HepG2 (cell line): Measurements from ENCODE around the gene ARMC5. TPM values are rescaled to one million over a fixed set of nuclear protein-coding genes. Genes with fewer than 3 reads are reported as not detected.

Source experiments
- CHD2 ChIP-seq: IDR thresholded peaks from 2 replicates; pipeline ENCODE4 v1.6.1; 2011; ENCODE audit warnings: low read depth, low read length, improper control_type of control experiment
- HOXA5 ChIP-seq: sonication (generic); formaldehyde crosslinking; IDR thresholded peaks from 2 replicates; pipeline ENCODE4 v1.4.0; 2020; ENCODE audit warnings: missing genetic modification reagents
- HOXA7 ChIP-seq: sonication (generic); formaldehyde crosslinking; IDR thresholded peaks from 2 replicates; pipeline ENCODE4 v1.8.1; 2022; ENCODE audit warnings: mild to moderate bottlenecking, missing genetic modification reagents, moderate library complexity
- MAZ ChIP-seq, 2 experiments: sonication (generic) in 1 of 2; formaldehyde crosslinking in 1 of 2; IDR thresholded peaks; 2 replicates each; pipeline versions ENCODE4 v1.5.0 to v1.6.1; 2012 to 2020; ENCODE audit warnings: low read depth in 2 of 2, mild to moderate bottlenecking in 2 of 2, borderline replicate concordance in 1 of 2, improper control_type of control experiment in 1 of 2, low read length in 1 of 2, missing genetic modification reagents in 1 of 2, moderate library complexity in 1 of 2
- NR2F1 ChIP-seq, 2 experiments: fragments of 450-650 bp in 1 of 2; formaldehyde crosslinking in 1 of 2; IDR thresholded peaks; 2 replicates each; pipeline versions ENCODE4 v1.5.0 to v1.6.1; 2016 to 2020; ENCODE audit warnings: mild to moderate bottlenecking in 1 of 2, missing compliant biosample characterization in 1 of 2, missing genetic modification reagents in 1 of 2, moderate library complexity in 1 of 2
- PAWR ChIP-seq: sonication (generic); formaldehyde crosslinking; IDR thresholded peaks from 2 replicates; pipeline ENCODE4 v1.4.0; 2020; ENCODE audit warnings: missing genetic modification reagents, mild to moderate bottlenecking, borderline replicate concordance
- POLR2AphosphoS2 ChIP-seq: IDR thresholded peaks from 2 replicates; pipeline ENCODE4 v1.6.1; 2011; ENCODE audit warnings: low read depth, low read length, improper control_type of control experiment
- PRMT3 ChIP-seq: sonication (generic); formaldehyde crosslinking; IDR thresholded peaks from 2 replicates; pipeline ENCODE4 v1.8.1; 2022; ENCODE audit warnings: low read depth, mild to moderate bottlenecking, moderate library complexity, missing genetic modification reagents, borderline replicate concordance
- SUZ12 ChIP-seq: fragments of 150-350 bp; IDR thresholded peaks from 2 replicates; pipeline ENCODE4 v1.6.1; 2014; ENCODE audit warnings: low read depth, low read length
- ZNF10 ChIP-seq: sonication (generic); formaldehyde crosslinking; IDR thresholded peaks from 2 replicates; pipeline ENCODE4 v1.4.0; 2020; ENCODE audit warnings: mild to moderate bottlenecking, low read depth, missing genetic modification reagents, borderline replicate concordance
- ZNF20 ChIP-seq: sonication (generic); formaldehyde crosslinking; IDR thresholded peaks from 2 replicates; pipeline ENCODE4 v1.4.0; 2020; ENCODE audit warnings: mild to moderate bottlenecking, moderate library complexity, missing genetic modification reagents
- ZNF44 ChIP-seq: sonication (generic); formaldehyde crosslinking; IDR thresholded peaks from 2 replicates; pipeline ENCODE4 v1.5.1; 2020; ENCODE audit warnings: mild to moderate bottlenecking, missing genetic modification reagents
- ZNF550 ChIP-seq: sonication (generic); formaldehyde crosslinking; IDR thresholded peaks from 2 replicates; pipeline ENCODE4 v1.4.0; 2020; ENCODE audit warnings: mild to moderate bottlenecking, missing genetic modification reagents, borderline replicate concordance
- polyA plus RNA-seq, 8 experiments: library from polyadenylated mRNA; depleted of rRNA in 3 of 8; stranded (reverse) in 7 of 8; unstranded in 1 of 8; fragments of >200 nt; fragmentation: Illumina TruSeq in 4 of 8; extraction: Trizol in 4 of 8; gene quantifications; 2 replicates each; pipeline versions ENCODE4 v1.2.1 to v1.2.3, GENCODE V29; 2011 to 2016; ENCODE audit warnings: low read depth in 4 of 8, missing spikeins in 1 of 8, mixed read lengths in 1 of 8; ENCODE audit not compliant: insufficient read depth in 1 of 8
- total RNA-seq, 5 experiments: library from RNA; depleted of rRNA; stranded (reverse); fragments of >200 nt; fragmentation: Illumina TruSeq; extraction: Trizol; gene quantifications; 2 replicates each; pipeline ENCODE4 v1.2.3, GENCODE V29; 2016; ENCODE audit warnings: low read depth in 1 of 5
- TF ChIP-seq, protein P1 (sequence below): sonication (generic); formaldehyde crosslinking; IDR thresholded peaks from 2 replicates; pipeline ENCODE4 v1.4.0; 2020; ENCODE audit warnings: missing genetic modification reagents, borderline replicate concordance
- TF ChIP-seq, protein P2 (sequence below): sonication (generic); formaldehyde crosslinking; IDR thresholded peaks from 2 replicates; pipeline ENCODE4 v1.8.1; 2023; ENCODE audit warnings: mild to moderate bottlenecking, missing genetic modification reagents
- TF ChIP-seq, protein P3 (sequence below): IDR thresholded peaks from 2 replicates; pipeline ENCODE4 v1.6.1; 2016; ENCODE audit warnings: low read depth, borderline replicate concordance
- TF ChIP-seq, protein P4 (sequence below): sonication (generic); formaldehyde crosslinking; IDR thresholded peaks from 2 replicates; pipeline ENCODE4 v1.4.0; 2020; ENCODE audit warnings: mild to moderate bottlenecking, missing genetic modification reagents
- TF ChIP-seq, protein P5 (sequence below): sonication (generic); formaldehyde crosslinking; IDR thresholded peaks from 2 replicates; pipeline ENCODE4 v1.4.0; 2020; ENCODE audit warnings: missing genetic modification reagents

Gene ARMC5
- total and polyA plus RNA-seq, 2 of the 13 experiments (the other 11 are each of a cell fraction or from before 2014, with no cell fraction given), result 10.8 to 22.3 TPM

DNA sequence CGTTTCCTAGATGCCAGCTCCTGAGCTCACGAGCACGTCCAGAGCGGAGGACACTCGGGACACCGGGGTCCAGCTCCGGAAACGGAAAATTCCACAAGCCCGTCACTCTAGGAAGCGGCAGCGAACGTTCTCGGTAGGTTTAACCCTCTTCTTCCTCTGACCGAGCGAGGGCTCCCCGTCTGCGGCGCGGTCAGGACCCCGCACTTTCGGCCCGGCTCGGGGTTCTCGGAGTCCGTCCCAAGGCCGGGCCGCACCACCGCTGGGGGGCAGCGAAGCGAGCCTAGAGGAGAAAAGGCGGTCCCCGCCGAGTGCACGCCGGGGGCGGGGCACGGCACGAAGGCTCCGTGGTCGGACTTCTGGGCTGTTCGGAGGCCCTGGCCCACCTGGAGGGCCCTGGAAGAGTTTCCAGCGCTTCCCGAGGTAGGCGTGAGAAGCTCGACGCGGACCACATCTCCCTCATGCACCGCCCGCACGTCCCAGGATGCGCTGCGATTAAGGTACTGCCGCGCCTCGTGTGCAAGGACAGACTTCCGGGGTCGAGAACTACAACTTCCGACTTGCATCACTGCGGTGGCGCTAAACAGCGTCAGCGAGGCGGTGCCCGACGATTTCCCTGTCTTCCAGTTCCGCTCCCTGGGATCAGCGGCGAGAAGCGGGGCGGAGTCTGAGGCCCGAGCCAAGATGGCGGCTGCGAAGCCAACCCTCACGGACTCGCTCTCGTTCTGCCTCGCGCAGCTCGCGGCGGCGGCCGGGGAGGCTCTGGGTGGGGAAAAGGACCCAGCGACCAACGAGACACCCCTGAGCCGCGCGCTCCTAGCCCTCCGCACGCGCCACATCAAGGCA lies at the start of gene ARMC5 (continued):
- TF ChIP-seq ZNF550 (CRISPR knock-in tag) (peak; percentile 41; the same call in 1 of the 2 replicates), POLR2AphosphoS2 (peak; percentile 70; the same call in 1 of the 2 replicates), PAWR (CRISPR knock-in tag) (no peak), PRMT3 (no peak), ZNF20 (no peak), NR2F1 (CRISPR knock-in tag; IDR thresholded peaks at IDR 0.05) (peak in 1 of 2 experiments; percentile 30; a peak in 2 of 4 replicates), SUZ12 (peak; percentile 59), ZNF44 (CRISPR knock-in tag) (peak; percentile 93), CHD2 (peak; percentile 59; the same call in 1 of the 2 replicates), HOXA5 (CRISPR knock-in tag) (peak; percentile 96), MAZ (IDR thresholded peaks at IDR 0.05; ENCODE audit: borderline replicate concordance, low read depth, low read length) (no peak; the same call in 1 of the 2 replicates), MAZ (CRISPR knock-in tag; IDR thresholded peaks at IDR 0.05; ENCODE audit: low read depth) (peak; percentile 74), ZNF10 (CRISPR knock-in tag) (no peak), HOXA7 (no peak)
- TF ChIP-seq, protein P1, sequence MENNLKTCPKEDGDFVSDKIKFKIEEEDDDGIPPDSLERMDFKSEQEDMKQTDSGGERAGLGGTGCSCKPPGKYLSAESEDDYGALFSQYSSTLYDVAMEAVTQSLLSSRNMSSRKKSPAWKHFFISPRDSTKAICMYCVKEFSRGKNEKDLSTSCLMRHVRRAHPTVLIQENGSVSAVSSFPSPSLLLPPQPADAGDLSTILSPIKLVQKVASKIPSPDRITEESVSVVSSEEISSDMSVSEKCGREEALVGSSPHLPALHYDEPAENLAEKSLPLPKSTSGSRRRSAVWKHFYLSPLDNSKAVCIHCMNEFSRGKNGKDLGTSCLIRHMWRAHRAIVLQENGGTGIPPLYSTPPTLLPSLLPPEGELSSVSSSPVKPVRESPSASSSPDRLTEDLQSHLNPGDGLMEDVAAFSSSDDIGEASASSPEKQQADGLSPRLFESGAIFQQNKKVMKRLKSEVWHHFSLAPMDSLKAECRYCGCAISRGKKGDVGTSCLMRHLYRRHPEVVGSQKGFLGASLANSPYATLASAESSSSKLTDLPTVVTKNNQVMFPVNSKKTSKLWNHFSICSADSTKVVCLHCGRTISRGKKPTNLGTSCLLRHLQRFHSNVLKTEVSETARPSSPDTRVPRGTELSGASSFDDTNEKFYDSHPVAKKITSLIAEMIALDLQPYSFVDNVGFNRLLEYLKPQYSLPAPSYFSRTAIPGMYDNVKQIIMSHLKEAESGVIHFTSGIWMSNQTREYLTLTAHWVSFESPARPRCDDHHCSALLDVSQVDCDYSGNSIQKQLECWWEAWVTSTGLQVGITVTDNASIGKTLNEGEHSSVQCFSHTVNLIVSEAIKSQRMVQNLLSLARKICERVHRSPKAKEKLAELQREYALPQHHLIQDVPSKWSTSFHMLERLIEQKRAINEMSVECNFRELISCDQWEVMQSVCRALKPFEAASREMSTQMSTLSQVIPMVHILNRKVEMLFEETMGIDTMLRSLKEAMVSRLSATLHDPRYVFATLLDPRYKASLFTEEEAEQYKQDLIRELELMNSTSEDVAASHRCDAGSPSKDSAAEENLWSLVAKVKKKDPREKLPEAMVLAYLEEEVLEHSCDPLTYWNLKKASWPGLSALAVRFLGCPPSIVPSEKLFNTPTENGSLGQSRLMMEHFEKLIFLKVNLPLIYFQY (CRISPR knock-in tag), result peak; percentile 67; the same call in 1 of the 2 replicates
- TF ChIP-seq, protein P2, sequence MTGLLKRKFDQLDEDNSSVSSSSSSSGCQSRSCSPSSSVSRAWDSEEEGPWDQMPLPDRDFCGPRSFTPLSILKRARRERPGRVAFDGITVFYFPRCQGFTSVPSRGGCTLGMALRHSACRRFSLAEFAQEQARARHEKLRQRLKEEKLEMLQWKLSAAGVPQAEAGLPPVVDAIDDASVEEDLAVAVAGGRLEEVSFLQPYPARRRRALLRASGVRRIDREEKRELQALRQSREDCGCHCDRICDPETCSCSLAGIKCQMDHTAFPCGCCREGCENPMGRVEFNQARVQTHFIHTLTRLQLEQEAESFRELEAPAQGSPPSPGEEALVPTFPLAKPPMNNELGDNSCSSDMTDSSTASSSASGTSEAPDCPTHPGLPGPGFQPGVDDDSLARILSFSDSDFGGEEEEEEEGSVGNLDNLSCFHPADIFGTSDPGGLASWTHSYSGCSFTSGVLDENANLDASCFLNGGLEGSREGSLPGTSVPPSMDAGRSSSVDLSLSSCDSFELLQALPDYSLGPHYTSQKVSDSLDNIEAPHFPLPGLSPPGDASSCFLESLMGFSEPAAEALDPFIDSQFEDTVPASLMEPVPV (CRISPR knock-in tag), result peak; percentile 98
- TF ChIP-seq, protein P3, sequence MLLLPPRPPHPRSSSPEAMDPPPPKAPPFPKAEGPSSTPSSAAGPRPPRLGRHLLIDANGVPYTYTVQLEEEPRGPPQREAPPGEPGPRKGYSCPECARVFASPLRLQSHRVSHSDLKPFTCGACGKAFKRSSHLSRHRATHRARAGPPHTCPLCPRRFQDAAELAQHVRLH, result peak; percentile 15; the same call in 1 of the 2 replicates
- TF ChIP-seq, protein P4, sequence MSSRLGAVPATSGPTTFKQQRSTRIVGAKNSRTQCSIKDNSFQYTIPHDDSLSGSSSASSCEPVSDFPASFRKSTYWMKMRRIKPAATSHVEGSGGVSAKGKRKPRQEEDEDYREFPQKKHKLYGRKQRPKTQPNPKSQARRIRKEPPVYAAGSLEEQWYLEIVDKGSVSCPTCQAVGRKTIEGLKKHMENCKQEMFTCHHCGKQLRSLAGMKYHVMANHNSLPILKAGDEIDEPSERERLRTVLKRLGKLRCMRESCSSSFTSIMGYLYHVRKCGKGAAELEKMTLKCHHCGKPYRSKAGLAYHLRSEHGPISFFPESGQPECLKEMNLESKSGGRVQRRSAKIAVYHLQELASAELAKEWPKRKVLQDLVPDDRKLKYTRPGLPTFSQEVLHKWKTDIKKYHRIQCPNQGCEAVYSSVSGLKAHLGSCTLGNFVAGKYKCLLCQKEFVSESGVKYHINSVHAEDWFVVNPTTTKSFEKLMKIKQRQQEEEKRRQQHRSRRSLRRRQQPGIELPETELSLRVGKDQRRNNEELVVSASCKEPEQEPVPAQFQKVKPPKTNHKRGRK, result no peak
- TF ChIP-seq, protein P5, sequence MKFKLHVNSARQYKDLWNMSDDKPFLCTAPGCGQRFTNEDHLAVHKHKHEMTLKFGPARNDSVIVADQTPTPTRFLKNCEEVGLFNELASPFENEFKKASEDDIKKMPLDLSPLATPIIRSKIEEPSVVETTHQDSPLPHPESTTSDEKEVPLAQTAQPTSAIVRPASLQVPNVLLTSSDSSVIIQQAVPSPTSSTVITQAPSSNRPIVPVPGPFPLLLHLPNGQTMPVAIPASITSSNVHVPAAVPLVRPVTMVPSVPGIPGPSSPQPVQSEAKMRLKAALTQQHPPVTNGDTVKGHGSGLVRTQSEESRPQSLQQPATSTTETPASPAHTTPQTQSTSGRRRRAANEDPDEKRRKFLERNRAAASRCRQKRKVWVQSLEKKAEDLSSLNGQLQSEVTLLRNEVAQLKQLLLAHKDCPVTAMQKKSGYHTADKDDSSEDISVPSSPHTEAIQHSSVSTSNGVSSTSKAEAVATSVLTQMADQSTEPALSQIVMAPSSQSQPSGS (CRISPR knock-in tag), result peak; percentile 89
